Choroid plexus epithelial cell (primary cell): Measurements from ENCODE around the gene DROSHA.

Experiments
- DNase-seq: peaks from one replicate; pipeline ENCODE4 v3.0.0-alpha.2; 2010; ENCODE audit warnings: low read depth
- H3K4me3 ChIP-seq: 2 replicates; pipeline ENCODE4 v1.5.1; 2011; ENCODE audit warnings: low read depth, mild to moderate bottlenecking, control low read depth, low read length, moderate library complexity
- TF ChIP-seq, protein P1 (sequence below): conservative IDR thresholded peaks from 2 replicates; pipeline ENCODE4 v1.5.1; 2011; ENCODE audit warnings: low read depth, mild to moderate bottlenecking, control low read depth, inconsistent platforms, low read length, moderate library complexity

DROSHA gene

DNA sequence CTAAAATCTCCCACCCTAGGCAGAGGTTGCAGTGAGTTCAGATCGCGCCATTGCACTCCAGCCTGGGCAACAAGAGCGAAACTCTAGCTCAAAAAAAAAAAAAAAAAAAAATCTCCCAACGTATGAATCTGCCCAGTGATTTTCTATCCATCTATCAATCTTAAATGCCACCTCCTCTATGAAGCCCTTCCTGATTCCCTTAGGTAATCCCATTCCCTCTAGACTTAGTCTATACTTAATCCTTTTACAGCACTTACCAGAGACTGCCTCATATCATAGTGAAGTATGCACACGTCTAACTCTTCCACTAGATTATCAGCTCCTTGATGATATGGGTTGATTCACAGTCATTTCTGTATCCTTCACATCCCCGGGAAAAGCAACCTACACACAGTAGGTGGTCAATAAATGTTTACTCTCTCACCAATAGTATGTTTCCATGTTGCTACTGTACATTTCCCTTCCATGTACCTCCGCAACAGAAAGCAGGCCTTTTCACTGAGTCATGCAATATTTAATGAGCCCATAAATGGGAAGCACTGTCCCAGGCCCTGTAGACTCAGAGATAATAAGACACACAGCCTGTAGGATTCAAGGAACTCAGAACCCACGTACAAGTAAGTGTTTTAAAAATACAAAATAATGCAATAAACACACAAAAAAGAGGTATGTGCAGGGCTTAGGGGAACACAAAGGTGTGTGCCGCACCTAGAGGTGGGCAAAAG, 1.2 kb downstream of the DROSHA start:
- TF ChIP-seq, protein P1, sequence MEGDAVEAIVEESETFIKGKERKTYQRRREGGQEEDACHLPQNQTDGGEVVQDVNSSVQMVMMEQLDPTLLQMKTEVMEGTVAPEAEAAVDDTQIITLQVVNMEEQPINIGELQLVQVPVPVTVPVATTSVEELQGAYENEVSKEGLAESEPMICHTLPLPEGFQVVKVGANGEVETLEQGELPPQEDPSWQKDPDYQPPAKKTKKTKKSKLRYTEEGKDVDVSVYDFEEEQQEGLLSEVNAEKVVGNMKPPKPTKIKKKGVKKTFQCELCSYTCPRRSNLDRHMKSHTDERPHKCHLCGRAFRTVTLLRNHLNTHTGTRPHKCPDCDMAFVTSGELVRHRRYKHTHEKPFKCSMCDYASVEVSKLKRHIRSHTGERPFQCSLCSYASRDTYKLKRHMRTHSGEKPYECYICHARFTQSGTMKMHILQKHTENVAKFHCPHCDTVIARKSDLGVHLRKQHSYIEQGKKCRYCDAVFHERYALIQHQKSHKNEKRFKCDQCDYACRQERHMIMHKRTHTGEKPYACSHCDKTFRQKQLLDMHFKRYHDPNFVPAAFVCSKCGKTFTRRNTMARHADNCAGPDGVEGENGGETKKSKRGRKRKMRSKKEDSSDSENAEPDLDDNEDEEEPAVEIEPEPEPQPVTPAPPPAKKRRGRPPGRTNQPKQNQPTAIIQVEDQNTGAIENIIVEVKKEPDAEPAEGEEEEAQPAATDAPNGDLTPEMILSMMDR: no peak
- no peak for DNase-seq
- peak overlapping the region; percentile 99 for H3K4me3 ChIP-seq

GRCh38 chr5:31523041-31523440, 8.9 kb downstream of the DROSHA start:
- TF ChIP-seq, protein P1: no peak
- H3K4me3 ChIP-seq: no peak overlapping the region
- no peak for DNase-seq

- no peak overlapping the region for H3K4me3 ChIP-seq
- no peak for DNase-seq
- TF ChIP-seq, protein P1: no peak
Measured at GRCh38 chr5:31516802-31517201, 15.1 kb downstream of the DROSHA start.

DNA sequence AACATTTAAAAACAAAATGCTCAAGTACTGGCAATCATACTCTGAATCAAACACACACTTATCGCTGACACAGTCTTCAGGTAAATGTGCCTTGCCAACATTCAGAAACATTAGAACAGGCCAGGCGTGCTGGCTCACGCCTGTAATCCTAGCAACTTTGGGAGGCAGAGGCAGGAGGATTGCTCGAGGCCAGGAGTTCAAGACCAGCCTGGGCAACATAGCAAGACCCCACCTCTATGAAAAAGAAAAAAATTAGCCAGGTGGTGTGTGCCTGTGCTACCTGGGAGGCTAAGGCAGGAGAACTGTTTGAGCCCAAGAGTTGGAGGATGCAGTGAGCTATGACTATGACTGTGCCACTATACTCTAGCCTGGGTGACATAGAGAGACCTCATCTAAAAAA, 20.6 kb downstream of the DROSHA start:
- TF ChIP-seq, protein P1: no peak
- no peak for DNase-seq

DNA sequence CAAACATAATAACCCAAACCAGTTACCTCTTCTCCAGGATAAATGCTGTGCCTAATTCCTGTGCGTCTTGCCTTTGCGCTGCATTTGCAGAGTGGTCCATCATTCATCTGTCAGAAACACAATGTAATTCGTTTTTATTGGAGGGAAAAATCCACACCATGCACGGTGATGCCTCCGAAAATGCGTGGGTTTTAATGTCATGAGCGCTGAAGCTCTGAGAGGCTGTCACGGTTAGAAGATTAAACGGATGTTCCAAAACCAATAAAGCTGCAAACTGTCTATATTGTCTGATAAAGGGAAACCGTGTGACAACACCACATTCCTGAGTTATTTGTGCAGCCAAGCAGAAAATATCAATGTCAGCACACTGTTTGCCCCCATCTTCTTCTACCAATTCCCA, 27.4 kb downstream of the DROSHA start:
- TF ChIP-seq, protein P1: no peak

More for the DNA sequence above, 20.6 kb downstream of the DROSHA start:
- no peak overlapping the region for H3K4me3 ChIP-seq

DNA sequence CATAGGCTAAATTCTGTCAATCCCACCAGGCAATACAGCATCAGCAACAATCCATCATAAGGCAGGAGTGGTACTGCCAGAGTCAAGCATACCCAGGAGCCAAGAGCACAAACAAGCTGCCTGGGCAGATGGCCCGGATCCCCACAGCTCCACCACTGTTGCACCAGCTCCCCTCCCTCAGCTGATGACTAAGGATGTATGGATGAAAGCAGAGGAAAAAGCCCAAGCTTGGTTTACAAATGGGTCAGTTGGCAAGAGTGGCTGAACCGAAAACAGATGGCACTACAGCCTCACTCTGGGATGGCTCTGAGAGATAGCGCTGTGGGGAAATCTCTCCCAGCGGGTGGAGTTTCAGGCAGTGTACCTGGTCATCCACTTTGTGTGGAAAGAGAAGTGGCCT, 29.4 kb downstream of the DROSHA start:
- H3K4me3 ChIP-seq: no peak overlapping the region
- TF ChIP-seq, protein P1: no peak
- DNase-seq: no peak

More for the DNA sequence above, 27.4 kb downstream of the DROSHA start:
- DNase-seq: no peak
- H3K4me3 ChIP-seq: no peak overlapping the region

DNA sequence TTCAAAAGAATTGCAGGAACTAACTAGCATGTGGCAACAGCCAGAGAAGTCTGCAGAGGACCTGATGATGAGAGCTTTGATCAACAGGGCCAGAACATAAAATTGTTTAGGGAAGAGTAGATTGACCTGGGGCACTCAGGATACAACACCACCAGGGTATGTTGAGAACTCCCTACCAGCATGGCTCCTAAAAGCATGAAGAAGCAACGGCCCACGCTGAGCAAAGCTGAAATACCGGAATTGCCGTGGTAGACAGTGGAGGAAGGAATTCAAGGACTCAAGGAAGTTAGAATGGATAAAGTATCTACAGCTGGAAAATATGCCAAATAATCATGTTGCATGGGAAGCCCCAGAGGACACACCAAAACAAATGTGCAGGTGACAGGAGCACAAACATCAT, 31.6 kb downstream of the DROSHA start:
- no peak overlapping the region for H3K4me3 ChIP-seq
- TF ChIP-seq, protein P1: no peak
- no peak for DNase-seq
